GM19099 (cell line): ENCODE data around the gene RAMP1.

Experiments used
- POLR2A ChIP-seq: IDR thresholded peaks from 3 replicates; pipeline ENCODE4 v1.6.1; 2011; ENCODE audit warnings: low read depth; ENCODE audit not compliant: insufficient read length; ENCODE audit errors: extremely low read depth

RAMP1 gene

GRCh38 chr2:237934186-237934585 lies 74.8 kb downstream of the RAMP1 start:
- no peak for TF ChIP-seq POLR2A

GRCh38 chr2:237935740-237936452 lies 76.5 kb downstream of the RAMP1 start:
- no peak for TF ChIP-seq POLR2A

- TF ChIP-seq POLR2A, result no peak
These were observed 79.8 kb downstream of the RAMP1 start for GRCh38 chr2:237939251-237939650.

GRCh38 chr2:237940828-237941227 lies 81.4 kb downstream of the RAMP1 start:
- TF ChIP-seq POLR2A, result no peak

GRCh38 chr2:237941239-237941638 lies 81.8 kb downstream of the RAMP1 start:
- no peak for TF ChIP-seq POLR2A

GRCh38 chr2:237942513-237942899 lies 83.1 kb downstream of the RAMP1 start:
- no peak for TF ChIP-seq POLR2A

- TF ChIP-seq POLR2A, result no peak
These were observed 84.1 kb downstream of the RAMP1 start for GRCh38 chr2:237943395-237944094.

- no peak for TF ChIP-seq POLR2A
These were observed 84.9 kb downstream of the RAMP1 start for GRCh38 chr2:237944302-237944701.

GRCh38 chr2:237946423-237946822 lies 87.0 kb downstream of the RAMP1 start:
- no peak for TF ChIP-seq POLR2A

- TF ChIP-seq POLR2A, result no peak
These were observed 92.5 kb downstream of the RAMP1 start for GRCh38 chr2:237951878-237952277.

- TF ChIP-seq POLR2A, result no peak
These were observed 93.4 kb downstream of the RAMP1 start for GRCh38 chr2:237952851-237953250.

GRCh38 chr2:237955640-237956401 lies 96.4 kb downstream of the RAMP1 start:
- TF ChIP-seq POLR2A, result no peak

- TF ChIP-seq POLR2A, result no peak
These were observed 96.9 kb downstream of the RAMP1 start for GRCh38 chr2:237956402-237956736.

GRCh38 chr2:237961637-237962036 lies 102.2 kb downstream of the RAMP1 start:
- no peak for TF ChIP-seq POLR2A
